Muscle of leg (tissue), 11 donors: ENCODE data around the gene RAB44. TPM values are rescaled to one million over a fixed set of nuclear protein-coding genes. Genes with fewer than 3 reads are reported as not detected.

ENCODE experiments used
- DNase-seq: peaks from one replicate; pipeline ENCODE4 v3.0.0; 2013
- H3K27ac ChIP-seq: one replicate; pipeline ENCODE4 v1.5.1; 2013; ENCODE audit warnings: mild to moderate bottlenecking, low read length, control low read depth
- H3K27me3 ChIP-seq: one replicate; pipeline ENCODE4 v1.6.1; 2013; ENCODE audit warnings: low read length; ENCODE audit not compliant: control insufficient read depth, insufficient read depth
- H3K36me3 ChIP-seq: one replicate; pipeline ENCODE4 v1.6.1; 2013; ENCODE audit warnings: low read length; ENCODE audit not compliant: control insufficient read depth, insufficient read depth
- H3K4me1 ChIP-seq: one replicate; pipeline ENCODE4 v1.6.1; 2013; ENCODE audit warnings: low read length; ENCODE audit not compliant: control insufficient read depth, insufficient read depth
- H3K4me3 ChIP-seq: one replicate; pipeline ENCODE4 v1.5.1; 2013; ENCODE audit warnings: low read length, control low read depth
- H3K9me3 ChIP-seq: replicated peaks from 2 replicates; pipeline ENCODE4 v1.6.1; 2013; ENCODE audit warnings: low read depth, low read length; ENCODE audit not compliant: control insufficient read depth
- WGBS: methylation state at CpG from one replicate; pipeline ENCODE4 v1.1.5; 2013; ENCODE audit warnings: missing lambda C conversion rate; ENCODE audit not compliant: insufficient coverage; 5-methylcytosine and 5-hydroxymethylcytosine counted together
- polyA plus RNA-seq, 8 donors: library from polyadenylated mRNA; unstranded; fragments of 120-200 nt; gene quantifications; one replicate each; pipeline versions ENCODE4 v1.2.1 to v1.2.3, GENCODE V29; 2013; ENCODE audit warnings: inconsistent platforms in 1 of 8, low replicate concordance in 1 of 8; ENCODE audit not compliant: insufficient read length in 8 of 8, insufficient read depth in 1 of 8
- total RNA-seq: library from RNA; stranded (reverse); fragments of 120-200 nt; gene quantifications from one replicate; pipeline ENCODE4 v1.2.4, GENCODE V29; 2013

Gene RAB44
- total and polyA plus RNA-seq, 9 donors, result 0.04 to 0.23 (median 0.15) TPM

DNA sequence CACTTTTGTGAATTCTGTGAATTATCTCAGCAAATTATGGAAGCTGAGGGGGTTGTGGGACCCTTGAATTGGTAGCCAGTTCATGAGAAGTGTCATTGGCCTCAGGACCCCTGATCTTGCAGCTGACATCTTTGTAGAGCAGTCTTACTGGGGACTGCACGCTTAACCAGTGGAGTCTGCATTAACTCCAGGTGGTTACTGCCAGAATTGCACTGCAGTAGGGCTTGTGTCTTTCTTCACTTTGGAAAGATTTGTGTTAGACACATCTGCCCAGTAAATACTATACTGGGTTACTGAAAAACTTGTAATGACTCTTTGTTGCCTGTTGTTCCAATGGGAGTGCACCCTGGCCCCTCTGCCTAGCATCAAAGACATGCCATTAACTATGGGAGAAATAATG lies 40.4 kb upstream of the RAB44 start:
- Histone ChIP-seq H3K27ac (no peak overlapping the region), H3K27me3 (peaks cover 18% of the 10 kb centered on the region)

GRCh38 chr6:36657942-36658544 lies 39.6 kb upstream of the RAB44 start:
- H3K4me3 ChIP-seq, result no peak overlapping the region
- H3K27ac ChIP-seq, result no peak overlapping the region
- peaks cover 24% of the 10 kb centered on the region for H3K27me3 ChIP-seq
- DNase-seq, result no peak
- peaks cover 20% of the 10 kb centered on the region for H3K4me1 ChIP-seq
- no peaks in the 10 kb centered on the region for H3K9me3 ChIP-seq
- WGBS, result no CpG with 5 or more reads among the region's 1 CpG
- H3K36me3 ChIP-seq, result no peaks in the 10 kb centered on the region

More for the DNA sequence above, 40.4 kb upstream of the RAB44 start:
- Histone ChIP-seq H3K4me1 (peaks cover 18% of the 10 kb centered on the region), H3K9me3 (no peaks in the 10 kb centered on the region), H3K36me3 (no peaks in the 10 kb centered on the region), H3K4me3 (no peak overlapping the region)
- DNase-seq, result no peak
- WGBS, result no CpG with 5 or more reads among the region's 1 CpG

DNA sequence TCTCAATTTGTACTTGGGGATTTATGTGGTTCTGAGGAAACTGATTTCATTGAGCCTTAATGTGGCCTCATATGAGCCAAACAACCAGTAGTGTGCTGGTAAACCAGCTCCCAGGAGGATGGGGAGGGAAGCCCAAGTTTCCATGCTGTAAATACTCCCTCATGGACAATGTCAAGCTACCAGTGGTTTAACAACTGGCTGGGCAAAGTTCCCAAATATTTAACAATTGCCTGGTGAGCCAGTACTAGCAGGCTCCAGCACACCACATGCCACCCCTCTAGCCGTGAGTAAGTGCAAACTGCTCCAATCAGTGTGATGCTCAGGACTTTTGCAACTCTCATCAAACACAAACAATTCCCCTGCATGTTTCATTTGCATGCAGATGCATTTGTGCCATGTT lies 38.4 kb upstream of the RAB44 start:
- peak; percentile 49 for DNase-seq
- H3K27ac ChIP-seq, result no peak overlapping the region
- no peaks in the 10 kb centered on the region for H3K36me3 ChIP-seq
- peaks cover 20% of the 10 kb centered on the region for H3K4me1 ChIP-seq
- no peak overlapping the region for H3K4me3 ChIP-seq
- peaks cover 26% of the 10 kb centered on the region for H3K27me3 ChIP-seq
- H3K9me3 ChIP-seq, result no peaks in the 10 kb centered on the region
- WGBS, result 18% methylated on average over 1 of the region's 1 CpG

DNA sequence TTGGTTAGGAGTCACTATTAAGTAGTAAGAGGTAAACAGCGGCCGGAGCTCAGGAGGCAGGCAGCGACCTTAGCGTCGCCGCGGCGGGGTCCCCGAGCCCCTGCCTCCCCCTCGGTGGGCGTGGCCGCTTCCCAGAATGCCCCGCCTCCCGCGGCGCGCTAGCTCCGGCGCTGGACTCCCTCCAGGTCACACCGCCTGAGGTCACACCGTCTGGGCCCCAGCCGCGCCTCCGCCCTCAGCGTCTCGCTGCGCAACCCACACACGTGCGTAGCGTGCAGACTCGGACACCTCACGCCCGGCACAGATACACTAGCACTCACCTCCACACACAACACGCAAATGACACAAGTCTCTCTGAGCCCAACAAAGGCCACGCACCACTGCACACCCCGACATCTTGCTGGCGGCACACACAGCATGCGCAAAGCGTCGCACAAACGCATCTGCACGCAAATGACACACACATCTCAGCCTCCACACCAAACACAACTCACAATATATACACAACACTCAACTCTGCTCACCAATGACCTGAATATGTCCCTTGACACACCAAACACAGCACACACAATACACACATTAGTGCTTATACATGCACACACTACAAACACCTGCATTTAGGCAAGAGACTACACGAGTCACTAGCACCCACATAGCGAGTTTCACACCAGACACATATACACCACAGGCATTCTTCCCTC lies 36.7 kb upstream of the RAB44 start:
- peaks cover 15% of the 10 kb centered on the region for H3K4me1 ChIP-seq
- H3K27ac ChIP-seq, result no peak overlapping the region
- H3K4me3 ChIP-seq, result peak overlapping the region; percentile 13
- DNase-seq, result peak; percentile 54
- no peaks in the 10 kb centered on the region for H3K9me3 ChIP-seq
- H3K27me3 ChIP-seq, result peaks cover 26% of the 10 kb centered on the region
- WGBS, result 14% methylated on average over 44 of the region's 44 CpGs
- no peaks in the 10 kb centered on the region for H3K36me3 ChIP-seq

DNA sequence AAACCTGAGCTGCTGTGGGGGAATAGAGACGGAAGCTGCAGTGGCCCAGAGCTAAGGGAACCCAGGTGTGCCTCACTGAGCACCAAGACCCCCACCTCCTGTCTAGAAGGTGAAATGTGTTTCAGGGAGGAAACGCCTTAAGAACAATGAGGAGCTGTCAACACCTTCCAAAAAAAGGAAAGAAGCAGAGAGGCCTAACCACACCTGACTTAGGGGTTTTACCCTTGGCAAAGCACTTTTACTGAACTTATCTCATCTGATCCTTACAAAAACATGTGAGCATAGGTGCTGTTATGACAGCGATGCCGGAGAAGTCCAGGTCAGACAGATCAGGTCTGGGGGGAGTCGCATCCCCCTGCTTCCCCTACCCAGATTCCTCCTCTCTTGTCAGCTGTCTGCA lies 35.2 kb upstream of the RAB44 start:
- H3K9me3 ChIP-seq, result no peaks in the 10 kb centered on the region
- peaks cover 26% of the 10 kb centered on the region for H3K27me3 ChIP-seq
- WGBS, result 78% methylated on average over 4 of the region's 5 CpGs
- H3K4me1 ChIP-seq, result peaks cover 22% of the 10 kb centered on the region
- no peaks in the 10 kb centered on the region for H3K36me3 ChIP-seq
- no peak for DNase-seq
- no peak overlapping the region for H3K27ac ChIP-seq
- H3K4me3 ChIP-seq, result no peak overlapping the region

DNA sequence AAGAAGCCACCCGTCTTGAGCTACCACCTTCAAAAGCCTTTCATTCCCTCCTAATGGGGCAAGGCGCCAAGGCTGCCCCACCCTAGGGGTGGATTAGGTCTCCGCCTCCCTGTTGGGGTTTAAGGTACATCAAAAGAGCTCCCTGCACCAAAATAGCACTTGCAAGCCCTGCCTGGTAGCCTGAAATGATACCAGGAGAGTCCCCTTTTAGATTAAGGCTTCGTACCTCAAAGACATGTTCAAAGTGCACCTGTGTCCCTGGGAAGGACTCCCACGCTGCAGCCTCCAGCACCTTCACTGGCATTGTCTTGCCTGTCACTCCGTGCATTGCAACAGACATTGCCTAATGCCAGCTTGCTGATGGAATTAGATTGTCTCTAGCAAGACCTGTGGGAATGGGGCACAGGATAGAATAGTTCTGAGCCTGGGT lies 34.8 kb upstream of the RAB44 start:
- WGBS, result 46% methylated on average over 2 of the region's 6 CpGs
- H3K9me3 ChIP-seq, result no peaks in the 10 kb centered on the region
- DNase-seq, result no peak
- no peak overlapping the region for H3K4me3 ChIP-seq
- H3K36me3 ChIP-seq, result no peaks in the 10 kb centered on the region
- H3K4me1 ChIP-seq, result peaks cover 26% of the 10 kb centered on the region
- H3K27me3 ChIP-seq, result peaks cover 26% of the 10 kb centered on the region
- no peak overlapping the region for H3K27ac ChIP-seq

DNA sequence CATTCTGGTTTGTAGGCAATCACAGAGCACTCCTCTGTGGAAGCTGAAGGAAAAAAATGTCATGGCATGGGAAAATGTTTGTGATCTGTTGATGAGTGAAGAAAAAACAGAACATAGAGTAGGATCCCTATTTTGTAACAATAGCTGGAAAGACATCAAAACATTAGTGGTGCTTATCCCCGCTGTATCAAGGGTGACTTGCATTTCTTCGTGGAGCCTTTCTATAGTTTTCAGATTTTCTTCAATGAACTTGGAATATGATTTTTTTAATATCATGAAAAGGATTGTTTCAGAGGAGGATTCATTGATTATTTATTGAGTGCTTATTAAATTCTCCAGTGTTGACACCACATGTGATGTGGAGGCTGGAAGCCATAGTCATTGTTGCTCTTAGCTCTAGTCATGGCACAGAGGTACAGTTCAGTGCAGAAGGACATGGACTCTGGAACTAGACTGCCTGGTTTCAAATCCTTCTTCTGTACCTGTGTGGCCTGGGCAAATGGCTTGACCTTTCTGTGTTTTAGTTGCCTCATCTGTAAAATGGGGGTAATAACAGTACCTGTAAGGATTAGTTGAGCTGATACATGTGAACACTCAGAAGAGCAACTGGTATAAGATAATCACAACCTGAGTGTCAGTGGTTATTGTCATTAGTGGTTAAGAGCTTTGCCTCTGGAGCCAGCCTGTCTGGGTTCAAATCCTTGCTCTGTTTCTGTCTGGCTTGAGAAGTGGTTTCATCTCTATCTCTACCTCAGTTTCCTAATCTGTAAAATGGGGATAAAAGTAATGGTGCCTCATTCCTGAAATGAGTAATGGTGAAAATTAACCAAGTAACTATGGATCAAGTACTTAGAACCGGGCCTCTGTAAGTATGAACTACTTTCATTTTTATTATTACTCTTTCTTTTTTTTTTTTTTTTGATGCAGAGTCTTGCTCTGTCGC lies 33.9 kb upstream of the RAB44 start:
- Histone ChIP-seq H3K27ac (no peak overlapping the region), H3K9me3 (no peaks in the 10 kb centered on the region), H3K4me3 (no peak overlapping the region), H3K4me1 (peaks cover 35% of the 10 kb centered on the region), H3K36me3 (no peaks in the 10 kb centered on the region), H3K27me3 (peaks cover 26% of the 10 kb centered on the region)
- 60% methylated on average over 1 of the region's 4 CpGs for WGBS
- DNase-seq, result no peak

GRCh38 chr6:36665180-36665579 lies 32.4 kb upstream of the RAB44 start:
- DNase-seq, result no peak
- H3K4me1 ChIP-seq, result peaks cover 44% of the 10 kb centered on the region
- no peak overlapping the region for H3K4me3 ChIP-seq
- no peaks in the 10 kb centered on the region for H3K36me3 ChIP-seq
- H3K27ac ChIP-seq, result no peak overlapping the region
- peaks cover 24% of the 10 kb centered on the region for H3K27me3 ChIP-seq
- no peaks in the 10 kb centered on the region for H3K9me3 ChIP-seq
- WGBS, result no CpG with 5 or more reads among the region's 4 CpGs

DNA sequence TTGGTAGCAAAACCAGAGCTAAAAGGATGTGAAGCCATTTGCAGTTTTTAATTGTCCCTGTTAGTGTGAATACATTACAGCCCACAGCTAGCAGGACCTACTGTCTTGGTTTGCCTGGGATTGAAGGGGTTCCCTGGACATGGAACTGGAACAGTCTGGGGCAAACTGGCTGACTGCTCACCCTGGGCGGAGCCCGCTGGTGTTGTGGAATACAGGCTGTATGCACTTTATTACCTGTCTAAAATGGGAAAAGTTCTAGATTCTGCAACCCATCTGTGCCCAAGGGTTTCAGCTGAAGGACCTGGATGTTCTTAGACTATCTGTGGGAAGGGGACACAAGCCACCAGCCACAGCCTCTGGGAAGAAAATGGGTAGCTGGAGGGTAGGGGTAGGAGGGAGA lies 31.3 kb upstream of the RAB44 start:
- Histone ChIP-seq H3K4me1 (peaks cover 35% of the 10 kb centered on the region), H3K9me3 (no peaks in the 10 kb centered on the region), H3K36me3 (no peaks in the 10 kb centered on the region), H3K27me3 (peaks cover 13% of the 10 kb centered on the region), H3K27ac (no peak overlapping the region), H3K4me3 (no peak overlapping the region)
- no peak for DNase-seq
- WGBS, result no CpG with 5 or more reads among the region's 2 CpGs
